ENCODE data around the gene COL1A1. TPM values are rescaled to one million over a fixed set of nuclear protein-coding genes. Genes with fewer than 3 reads are reported as not detected.

COL1A1 gene
- total RNA-seq, 2 donors from 2014 or later = 15.4 to 16.6 TPM

GRCh38 chr17:50184064-50184463 lies 17.4 kb downstream of the COL1A1 start:
- no peak for ATAC-seq
- H3K36me3 Mint-ChIP-seq (ENCODE audit: low read depth) = no peaks in the 10 kb centered on the region
- peak overlapping the region; percentile 80 for H3K27ac Mint-ChIP-seq
- H3K4me3 Mint-ChIP-seq = peak overlapping the region; percentile 81
- no peaks in the 10 kb centered on the region for H3K27me3 Mint-ChIP-seq
- no peaks in the 10 kb centered on the region for H3K9me3 ChIP-seq (ENCODE audit: control insufficient read depth, low read length, poor library complexity, severe bottlenecking)
- no peak for DNase-seq
- H3K4me1 Mint-ChIP-seq = peaks cover 17% of the 10 kb centered on the region

GRCh38 chr17:50183421-50183994 lies 17.9 kb downstream of the COL1A1 start:
- Mint-ChIP-seq H3K4me1 (peaks cover 19% of the 10 kb centered on the region), H3K27ac (peak overlapping the region; percentile 80), H3K36me3 (ENCODE audit: low read depth) (no peaks in the 10 kb centered on the region), H3K27me3 (peaks cover 3% of the 10 kb centered on the region), H3K4me3 (peak overlapping the region; percentile 81)
- DNase-seq (no peak), ATAC-seq (peak; percentile 25)
- H3K9me3 ChIP-seq (ENCODE audit: control insufficient read depth, low read length, poor library complexity, severe bottlenecking) = no peaks in the 10 kb centered on the region

- DNase-seq (no peak), ATAC-seq (no peak)
- Mint-ChIP-seq H3K36me3 (ENCODE audit: low read depth) (no peaks in the 10 kb centered on the region), H3K27me3 (peaks cover 6% of the 10 kb centered on the region), H3K4me3 (peak overlapping the region; percentile 52), H3K27ac (peak overlapping the region; percentile 51), H3K4me1 (peaks cover 25% of the 10 kb centered on the region)
- no peaks in the 10 kb centered on the region for H3K9me3 ChIP-seq (ENCODE audit: control insufficient read depth, low read length, poor library complexity, severe bottlenecking)
Observed at GRCh38 chr17:50182783-50183420, 18.5 kb downstream of the COL1A1 start.

DNA sequence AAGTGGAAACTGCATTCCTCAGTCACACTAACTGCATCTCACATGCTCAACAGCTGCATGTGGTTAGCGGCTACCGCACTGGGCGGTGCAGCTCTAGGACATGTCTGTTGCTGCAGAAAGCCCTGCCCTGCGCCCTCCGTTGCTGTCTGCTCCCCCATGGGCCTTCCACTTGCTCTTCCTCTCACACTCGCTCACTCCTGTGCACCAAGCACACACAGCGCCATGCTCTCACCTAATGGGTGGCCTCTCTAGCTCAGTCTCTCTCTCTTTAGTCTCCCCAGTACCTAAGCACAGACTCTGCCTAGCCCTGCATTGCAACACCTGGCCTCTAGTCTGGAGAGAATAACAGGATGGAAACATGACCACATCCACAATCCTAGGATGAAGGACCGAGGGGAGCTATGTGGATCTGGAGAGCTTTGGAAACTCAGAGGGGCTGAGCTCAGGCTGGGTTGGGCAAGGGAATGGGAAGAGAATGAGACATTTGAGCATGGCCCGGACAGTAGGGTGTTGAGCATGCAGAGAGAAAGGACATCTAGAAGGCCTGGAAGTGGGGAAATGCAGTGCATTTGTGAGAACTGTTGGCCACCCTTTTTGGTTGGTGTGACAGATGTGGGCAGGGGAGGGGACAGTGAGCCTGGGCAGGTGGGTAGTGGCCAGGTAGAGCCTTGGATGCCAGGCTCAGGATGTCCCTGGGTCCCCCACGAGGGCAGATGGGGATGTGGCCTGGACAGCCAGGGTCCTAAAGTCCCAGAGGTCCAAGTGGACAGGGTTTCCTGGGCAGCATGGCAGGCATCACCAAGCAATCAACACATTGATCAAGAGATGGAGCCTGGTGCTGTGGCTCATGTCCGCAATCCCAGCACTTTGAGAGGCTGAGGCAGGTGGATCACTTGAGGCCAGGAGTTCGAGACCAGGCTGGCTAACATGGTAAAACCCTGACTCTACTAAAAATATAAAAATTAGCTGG lies 19.6 kb downstream of the COL1A1 start:
- no peaks in the 10 kb centered on the region for H3K9me3 ChIP-seq (ENCODE audit: control insufficient read depth, low read length, poor library complexity, severe bottlenecking)
- Mint-ChIP-seq H3K27me3 (peaks cover 6% of the 10 kb centered on the region), H3K27ac (peak overlapping the region; percentile 51), H3K36me3 (ENCODE audit: low read depth) (no peaks in the 10 kb centered on the region), H3K4me1 (peaks cover 24% of the 10 kb centered on the region), H3K4me3 (peak overlapping the region; percentile 49)
- DNase-seq = no peak
- no peak for ATAC-seq

GRCh38 chr17:50181144-50181543 lies 20.3 kb downstream of the COL1A1 start:
- peaks cover 24% of the 10 kb centered on the region for H3K4me1 Mint-ChIP-seq
- no peaks in the 10 kb centered on the region for H3K9me3 ChIP-seq (ENCODE audit: control insufficient read depth, low read length, poor library complexity, severe bottlenecking)
- ATAC-seq (no peak), DNase-seq (no peak)
- H3K36me3 Mint-ChIP-seq (ENCODE audit: low read depth) = no peaks in the 10 kb centered on the region
- H3K27ac Mint-ChIP-seq = no peak overlapping the region
- no peak overlapping the region for H3K4me3 Mint-ChIP-seq
- peaks cover 6% of the 10 kb centered on the region for H3K27me3 Mint-ChIP-seq

- H3K9me3 ChIP-seq (ENCODE audit: control insufficient read depth, low read length, poor library complexity, severe bottlenecking) = no peaks in the 10 kb centered on the region
- Mint-ChIP-seq H3K27me3 (peaks cover 6% of the 10 kb centered on the region), H3K27ac (no peak overlapping the region), H3K4me1 (peaks cover 24% of the 10 kb centered on the region), H3K36me3 (ENCODE audit: low read depth) (no peaks in the 10 kb centered on the region), H3K4me3 (no peak overlapping the region)
- DNase-seq = no peak
- ATAC-seq = no peak
Observed at GRCh38 chr17:50180620-50181019, 20.8 kb downstream of the COL1A1 start.

GRCh38 chr17:50180111-50180510 lies 21.3 kb downstream of the COL1A1 start:
- H3K4me3 Mint-ChIP-seq = no peak overlapping the region
- H3K36me3 Mint-ChIP-seq (ENCODE audit: low read depth) = no peaks in the 10 kb centered on the region
- peaks cover 24% of the 10 kb centered on the region for H3K4me1 Mint-ChIP-seq
- peaks cover 6% of the 10 kb centered on the region for H3K27me3 Mint-ChIP-seq
- H3K27ac Mint-ChIP-seq = peak overlapping the region; percentile 27
- ATAC-seq (no peak), DNase-seq (no peak)
- H3K9me3 ChIP-seq (ENCODE audit: control insufficient read depth, low read length, poor library complexity, severe bottlenecking) = no peaks in the 10 kb centered on the region

GRCh38 chr17:50177983-50178834 lies 23.2 kb downstream of the COL1A1 start:
- H3K4me1 Mint-ChIP-seq = peaks cover 15% of the 10 kb centered on the region
- H3K9me3 ChIP-seq (ENCODE audit: control insufficient read depth, low read length, poor library complexity, severe bottlenecking) = no peaks in the 10 kb centered on the region
- peaks cover 6% of the 10 kb centered on the region for H3K27me3 Mint-ChIP-seq
- DNase-seq (peak in 1 of 3 donors; percentile 34), ATAC-seq (peak; percentile 93)
- H3K27ac Mint-ChIP-seq = peak overlapping the region; percentile 78
- peak overlapping the region; percentile 80 for H3K4me3 Mint-ChIP-seq
- no peaks in the 10 kb centered on the region for H3K36me3 Mint-ChIP-seq (ENCODE audit: low read depth)

GRCh38 chr17:50177476-50177875 lies 24.0 kb downstream of the COL1A1 start:
- H3K9me3 ChIP-seq (ENCODE audit: control insufficient read depth, low read length, poor library complexity, severe bottlenecking) = no peaks in the 10 kb centered on the region
- no peak overlapping the region for H3K27ac Mint-ChIP-seq
- peaks cover 6% of the 10 kb centered on the region for H3K27me3 Mint-ChIP-seq
- DNase-seq (no peak), ATAC-seq (no peak)
- peaks cover 11% of the 10 kb centered on the region for H3K4me1 Mint-ChIP-seq
- H3K4me3 Mint-ChIP-seq = no peak overlapping the region
- H3K36me3 Mint-ChIP-seq (ENCODE audit: low read depth) = no peaks in the 10 kb centered on the region

DNA sequence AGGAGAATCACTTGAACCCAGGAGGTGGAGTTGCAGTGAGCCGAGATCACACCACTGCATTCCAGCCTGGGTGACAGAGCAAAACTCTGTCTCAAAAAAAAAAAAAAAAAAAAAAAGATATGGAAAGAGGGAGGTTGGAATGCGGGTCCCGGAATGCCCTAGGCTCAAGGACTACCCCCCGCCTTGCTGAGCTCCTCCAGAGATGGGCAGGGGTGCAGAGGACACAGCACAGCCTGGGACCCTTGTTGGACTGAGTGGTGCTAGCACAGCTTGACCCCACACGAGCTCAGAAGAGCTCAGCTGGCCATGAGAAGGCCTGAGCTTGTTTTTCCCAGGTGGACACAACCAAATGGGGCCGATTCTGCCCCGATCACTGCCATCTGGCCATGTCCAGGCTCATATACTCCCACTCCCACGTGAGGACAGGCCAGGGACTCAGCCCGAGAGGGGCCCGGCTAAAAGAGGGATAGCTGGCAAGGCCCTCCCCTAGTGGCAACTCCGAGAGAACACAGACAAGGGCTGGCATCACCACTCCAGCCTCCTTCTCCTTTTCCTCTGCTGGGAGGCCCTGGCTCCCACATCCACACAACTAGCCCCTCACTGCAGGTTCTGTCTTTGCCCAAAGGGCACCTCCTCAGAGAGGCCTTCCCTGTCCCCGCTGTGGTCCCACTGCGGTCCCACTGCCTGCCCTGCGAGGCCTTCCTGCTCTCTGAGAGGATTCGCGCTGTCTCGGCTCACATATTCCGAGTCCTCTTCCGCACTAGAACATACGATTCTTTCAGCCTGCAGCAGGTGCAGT lies 24.7 kb downstream of the COL1A1 start:
- no peak for DNase-seq
- Mint-ChIP-seq H3K27me3 (peaks cover 6% of the 10 kb centered on the region), H3K4me1 (peaks cover 11% of the 10 kb centered on the region)

GRCh38 chr17:50175035-50175807 lies 26.2 kb downstream of the COL1A1 start:
- H3K9me3 ChIP-seq (ENCODE audit: control insufficient read depth, low read length, poor library complexity, severe bottlenecking) = no peaks in the 10 kb centered on the region
- H3K36me3 Mint-ChIP-seq (ENCODE audit: low read depth) = no peaks in the 10 kb centered on the region
- peaks cover 11% of the 10 kb centered on the region for H3K4me1 Mint-ChIP-seq
- H3K27ac Mint-ChIP-seq = peak overlapping the region; percentile 72
- no peak for DNase-seq
- H3K4me3 Mint-ChIP-seq = no peak overlapping the region
- ATAC-seq = no peak
- peaks cover 6% of the 10 kb centered on the region for H3K27me3 Mint-ChIP-seq

More for the DNA sequence above, 24.7 kb downstream of the COL1A1 start:
- ATAC-seq = no peak
- no peak overlapping the region for H3K27ac Mint-ChIP-seq
- H3K9me3 ChIP-seq (ENCODE audit: control insufficient read depth, low read length, poor library complexity, severe bottlenecking) = no peaks in the 10 kb centered on the region
- H3K4me3 Mint-ChIP-seq = no peak overlapping the region
- H3K36me3 Mint-ChIP-seq (ENCODE audit: low read depth) = no peaks in the 10 kb centered on the region
